ENCODE data around the gene SLC1A2. TPM values are rescaled to one million over a fixed set of nuclear protein-coding genes. Genes with fewer than 3 reads are reported as not detected.

The SLC1A2 gene
- total RNA-seq, 1 experiment from 2014 or later: 0.25 TPM

- Histone ChIP-seq H3K4me3 (replicated peaks in 1 of 2; ENCODE audit: low read depth in 1 of 2, low read length in 2 of 2) (no peak overlapping the region), H3K27ac (ENCODE audit: low read depth, low read length) (no peak overlapping the region), H3K27me3 (ENCODE audit: insufficient read depth, low read length) (no peaks in the 10 kb centered on the region), H3K4me1 (ENCODE audit: control insufficient read depth in 1 of 2, insufficient read depth in 2 of 2, low read length in 2 of 2) (no peaks in the 10 kb centered on the region; a peak in 1 of 4 replicates), H3K36me3 (ENCODE audit: control insufficient read depth in 1 of 2, insufficient read depth in 2 of 2, low read length in 2 of 2) (no peaks in the 10 kb centered on the region), H3K9me2 (ENCODE audit: insufficient read depth) (no peaks in the 10 kb centered on the region), H4K20me1 (ENCODE audit: insufficient read depth) (no peaks in the 10 kb centered on the region), H3K9ac (ENCODE audit: low read length) (no peak overlapping the region), H3K79me2 (ENCODE audit: insufficient read depth, low read length) (no peaks in the 10 kb centered on the region), H3K9me3 (ENCODE audit: control insufficient read depth in 1 of 2, insufficient read depth in 1 of 2, low read depth in 1 of 2, low read length in 2 of 2) (no peaks in the 10 kb centered on the region), H3K4me2 (ENCODE audit: low read length) (no peak overlapping the region), H2AFZ (ENCODE audit: low read depth, low read length, poor library complexity, severe bottlenecking) (no peak overlapping the region)
- ChIA-PET POLR2A (no interaction called here), RAD21 (ENCODE audit: low non-redundant PET in 1 of 2, low total read pairs in 2 of 2, uncharacterized antibody in 2 of 2, unreplicated experiment in 2 of 2) (no interaction called here), CTCF (interaction anchor here (1.0 kb wide), 1 partner anchor 305 kb away, joined by 3 read pairs; no protein-coding TSS in a partner anchor)
- DNase-seq (ENCODE audit: low read depth, low spot score) (no peak), ATAC-seq (no peak)
- intact Hi-C loops (cut with micrococcal nuclease): no loop called here
- no TSS peak for BruUV-seq (replicated peaks)
- no peak for TF ChIP-seq SIN3A (IDR thresholded peaks at IDR 0.05; ENCODE audit: low read depth)
- TF ChIP-seq ZNF274 (IDR thresholded peaks at IDR 0.05; ENCODE audit: low read depth, low read length): no peak
- TF ChIP-seq YY1 (IDR thresholded peaks at IDR 0.05; ENCODE audit: extremely low read depth, insufficient replicate concordance, low read depth, low read length): no peak
- no peak for TF ChIP-seq ELF1 (IDR thresholded peaks at IDR 0.05; ENCODE audit: borderline replicate concordance, low read depth)
- no peak for TF ChIP-seq REST (IDR thresholded peaks at IDR 0.05; ENCODE audit: low read depth)
Measured at GRCh38 chr11:35304386-35304775, 115.0 kb downstream of the SLC1A2 start.

All from HCT116 (cell line).